MCF 10A (cell line): ENCODE results near the gene ZBTB9. TPM values are rescaled to one million over a fixed set of nuclear protein-coding genes. Genes with fewer than 3 reads are reported as not detected.

Source experiments
- BruUV-seq: library from RNA; stranded (reverse); fragments of 400-500 nt; replicated peaks from 2 replicates; lab custom pipeline; 2021; lab: Mats Ljungman, UMichigan
- CTCF ChIA-PET: fragments of 300-600 bp; sonication (Branson Sonifier 250); formaldehyde crosslinking; extraction: SDS; loops from one replicate; lab custom pipeline; 2021; ENCODE audit warnings: antibody characterized with exemption, inconsistent platforms; lab: Yijun Ruan, JAX
- POLR2A ChIA-PET: fragments of 300-600, 350-650 bp; sonication (Branson Sonifier 250); formaldehyde crosslinking; extraction: SDS; loops from one replicate; lab custom pipeline; 2020; ENCODE audit warnings: antibody characterized with exemption, inconsistent platforms; lab: Yijun Ruan, JAX
- DNase-seq: peaks from one replicate; pipeline ENCODE4 v3.0.0-alpha.2; 2018; ENCODE audit not compliant: unreplicated experiment
- H3K27ac Mint-ChIP-seq: one replicate; pipeline ENCODE4 v1.8.0; 2022; ENCODE audit warnings: mild to moderate bottlenecking, low read depth, mixed read lengths; ENCODE audit not compliant: unreplicated experiment
- H3K27me3 Mint-ChIP-seq: one replicate; pipeline ENCODE4 v1.8.0; 2022; ENCODE audit warnings: mixed read lengths; ENCODE audit not compliant: insufficient read depth, unreplicated experiment
- H3K36me3 Mint-ChIP-seq: one replicate; pipeline ENCODE4 v1.8.0; 2022; ENCODE audit warnings: mild to moderate bottlenecking, moderate library complexity, mixed read lengths; ENCODE audit not compliant: insufficient read depth, unreplicated experiment
- H3K4me1 Mint-ChIP-seq: one replicate; pipeline ENCODE4 v1.8.0; 2022; ENCODE audit warnings: mixed read lengths; ENCODE audit not compliant: insufficient read depth, unreplicated experiment
- H3K4me3 Mint-ChIP-seq: one replicate; pipeline ENCODE4 v1.8.0; 2022; ENCODE audit warnings: mild to moderate bottlenecking, moderate library complexity, mixed read lengths; ENCODE audit not compliant: unreplicated experiment
- H3K9me3 Mint-ChIP-seq: one replicate; pipeline ENCODE4 v1.8.0; 2022; ENCODE audit warnings: mixed read lengths; ENCODE audit not compliant: unreplicated experiment
- CTCF ChIP-seq: fragments of 200-600 bp; IDR thresholded peaks from one replicate; pipeline ENCODE4 v1.8.0; 2022; ENCODE audit warnings: antibody characterized with exemption, mild to moderate bottlenecking; ENCODE audit not compliant: unreplicated experiment
- intact Hi-C: fragments of 100-400 bp; cut with micrococcal nuclease; formaldehyde crosslinking; loops from 2 replicates; pipeline ENCODE4 v1.14.1; 2022
- microRNA-seq: library from miRNA; unstranded; fragments of <30 nt; microRNA quantifications from one replicate; pipeline ENCODE4 v1.2.0, GENCODE V29; 2022
- total RNA-seq: library from RNA; stranded (reverse); gene quantifications from 2 replicates; pipeline ENCODE4 v1.2.3, GENCODE V29; 2022

Gene ZBTB9
- total RNA-seq, 1 experiment from 2014 or later, result 7.5 TPM

DNA sequence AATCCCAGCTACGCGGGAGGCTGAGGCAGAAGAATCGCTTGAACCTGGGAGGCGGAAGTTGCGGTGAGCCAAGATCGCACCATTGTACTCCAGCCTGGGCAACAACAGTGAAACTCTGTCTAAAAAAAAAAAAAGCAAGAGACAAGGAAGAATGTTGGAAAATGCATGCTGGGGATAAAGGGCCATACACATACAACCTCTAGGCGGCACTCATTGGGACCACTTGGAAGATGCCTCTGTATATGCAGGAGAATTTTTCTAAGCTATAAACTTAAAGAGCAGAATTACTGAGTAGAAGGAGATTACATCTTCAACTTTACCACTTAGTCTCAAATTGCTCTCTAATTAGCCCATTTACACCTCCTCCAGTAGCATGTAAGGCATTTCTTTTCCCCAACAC, 42.8 kb downstream of the ZBTB9 start:
- no TSS peak for BruUV-seq
- CTCF ChIA-PET, result interaction anchor here (0.6 kb wide), 1 partner anchor 51 kb away, joined by 3 read pairs; no protein-coding TSS in a partner anchor
- intact Hi-C loops, result no loop called here
- Mint-ChIP-seq H3K9me3 (no peaks in the 10 kb centered on the region), H3K4me1 (no peaks in the 10 kb centered on the region), H3K27ac (no peak overlapping the region), H3K4me3 (no peak overlapping the region), H3K27me3 (peaks cover 12% of the 10 kb centered on the region), H3K36me3 (no peaks in the 10 kb centered on the region)
- no peak for TF ChIP-seq CTCF
- POLR2A ChIA-PET, result no interaction called here
- no peak for DNase-seq

GRCh38 chr6:33502486-33502885, 48.1 kb downstream of the ZBTB9 start:
- POLR2A ChIA-PET, result interaction anchor here (1.2 kb wide), 1 partner anchor 48 kb away, joined by 3 read pairs; the partner anchor contains the start of gene ZBTB9
- Mint-ChIP-seq H3K27ac (no peak overlapping the region), H3K9me3 (no peaks in the 10 kb centered on the region), H3K27me3 (peaks cover 12% of the 10 kb centered on the region), H3K4me3 (no peak overlapping the region), H3K36me3 (no peaks in the 10 kb centered on the region), H3K4me1 (no peaks in the 10 kb centered on the region)
- no TSS peak for BruUV-seq
- CTCF ChIA-PET, result no interaction called here
- DNase-seq, result no peak
- intact Hi-C loops, result no loop called here
- TF ChIP-seq CTCF, result no peak

DNA sequence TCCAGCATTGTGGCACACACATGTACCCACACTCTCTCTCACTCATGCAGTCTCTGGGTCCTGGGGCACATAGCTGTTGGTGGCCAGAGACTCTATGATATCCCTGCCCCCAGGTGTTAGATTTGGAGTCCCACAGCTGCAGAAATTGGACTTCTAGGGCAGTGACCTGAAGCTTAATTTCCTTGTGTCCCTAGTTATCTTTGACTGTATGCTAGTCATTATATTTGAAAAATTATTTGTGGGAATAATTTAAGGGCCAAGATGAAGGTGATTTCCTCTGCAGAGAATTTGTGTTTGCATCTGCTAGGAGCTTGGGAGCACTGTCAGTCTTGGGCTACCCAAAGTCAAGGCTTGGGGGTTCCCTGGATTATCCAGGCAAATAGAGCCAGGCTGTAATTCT, 50.1 kb downstream of the ZBTB9 start:
- ChIA-PET CTCF (interaction anchor here (0.6 kb wide), 1 partner anchor 521 kb away, joined by 5 read pairs; no protein-coding TSS in a partner anchor), POLR2A (no interaction called here)
- Mint-ChIP-seq H3K9me3 (no peaks in the 10 kb centered on the region), H3K27ac (no peak overlapping the region), H3K4me3 (no peak overlapping the region), H3K4me1 (no peaks in the 10 kb centered on the region), H3K36me3 (no peaks in the 10 kb centered on the region), H3K27me3 (peaks cover 7% of the 10 kb centered on the region)
- DNase-seq, result no peak
- TF ChIP-seq CTCF, result no peak
- intact Hi-C loops, result no loop called here
- no TSS peak for BruUV-seq

DNA sequence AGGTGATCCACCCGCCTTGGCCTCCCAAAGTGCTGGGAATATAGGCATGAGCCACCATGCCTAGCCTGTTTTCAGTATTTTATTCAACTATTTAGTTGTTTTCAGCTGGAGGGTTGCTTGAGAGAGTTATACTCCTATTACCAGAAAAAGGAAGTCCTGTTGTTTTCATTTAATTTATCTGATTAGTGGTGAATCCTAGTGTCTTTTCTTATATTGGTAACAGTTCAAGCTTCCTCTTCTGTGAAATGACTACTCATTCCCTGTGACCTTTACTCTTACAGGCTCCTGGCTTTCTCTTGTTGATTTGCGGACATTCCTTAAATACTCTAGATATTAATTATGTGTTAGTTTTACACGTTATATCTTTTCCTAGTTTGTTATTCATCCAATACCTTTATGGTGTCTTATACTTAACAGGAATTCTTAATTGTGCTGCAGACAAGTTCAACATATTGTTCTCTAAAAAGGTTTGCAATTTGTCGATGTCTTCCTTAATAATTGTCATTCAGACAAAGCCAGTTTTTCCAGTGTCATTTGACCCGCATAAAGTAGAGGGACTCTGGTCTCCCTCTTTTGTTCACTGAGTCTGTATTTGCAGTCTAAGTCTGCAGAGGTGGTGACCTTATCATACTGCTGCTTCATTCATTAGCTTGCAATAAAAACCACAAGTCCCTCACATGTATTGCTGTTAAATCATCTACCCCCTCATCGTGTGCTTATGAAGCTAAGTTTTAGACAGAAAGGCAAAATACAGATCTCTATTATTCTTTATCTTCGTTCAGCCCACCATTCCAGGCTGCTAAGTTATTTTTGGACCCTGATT, 51.4 kb downstream of the ZBTB9 start:
- no peaks in the 10 kb centered on the region for H3K36me3 Mint-ChIP-seq
- TF ChIP-seq CTCF, result no peak
- no peaks in the 10 kb centered on the region for H3K27me3 Mint-ChIP-seq
- H3K9me3 Mint-ChIP-seq, result no peaks in the 10 kb centered on the region
- H3K4me1 Mint-ChIP-seq, result no peaks in the 10 kb centered on the region
- intact Hi-C loops, result no loop called here
- H3K27ac Mint-ChIP-seq, result no peak overlapping the region
- CTCF ChIA-PET, result interaction anchor here (0.7 kb wide), 1 partner anchor 207 kb away, joined by 4 read pairs; no protein-coding TSS in a partner anchor
- POLR2A ChIA-PET, result interaction anchor here (0.7 kb wide), 1 partner anchor 65 kb away, joined by 3 read pairs; no protein-coding TSS in a partner anchor
- DNase-seq, result no peak
- H3K4me3 Mint-ChIP-seq, result no peak overlapping the region
- no TSS peak for BruUV-seq

Small RNAs within 50 kb of the gene (microRNA-seq; reads per million reads assigned to microRNA genes)
- gene MIR5004, result not detected

Other genes with a start within 250 kb of the ZBTB9 start
- gene HSD17B8, start 249.9 kb upstream of the ZBTB9 start, total RNA-seq, result 26.4 and 26.6 TPM in 2 replicates
- 45.4 and 48.3 TPM in 2 replicates for gene RING1, start 246.1 kb upstream of the ZBTB9 start, total RNA-seq
- 47.8 and 49.7 TPM in 2 replicates for gene VPS52, start 182.7 kb upstream of the ZBTB9 start, total RNA-seq
- gene RPS18, start 182.5 kb upstream of the ZBTB9 start, total RNA-seq, result 4,063 and 4,680 TPM in 2 replicates
- 0.37 and 0.58 TPM in 2 replicates for gene B3GALT4, start 177.5 kb upstream of the ZBTB9 start, total RNA-seq
- 53.1 and 57.0 TPM in 2 replicates for gene WDR46, start 165.3 kb upstream of the ZBTB9 start, total RNA-seq
- gene PFDN6, start 165.0 kb upstream of the ZBTB9 start, total RNA-seq, result 54.7 and 67.1 TPM in 2 replicates
- gene RGL2, start 155.6 kb upstream of the ZBTB9 start, total RNA-seq, result 30.4 and 37.9 TPM in 2 replicates
- 84.9 and 87.9 TPM in 2 replicates for gene TAPBP, start 140.5 kb upstream of the ZBTB9 start, total RNA-seq
- 12.3 and 15.5 TPM in 2 replicates for gene ZBTB22, start 136.8 kb upstream of the ZBTB9 start, total RNA-seq
- gene DAXX, start 131.6 kb upstream of the ZBTB9 start, total RNA-seq, result 39.7 and 47.7 TPM in 2 replicates
- 20.3 and 27.1 TPM in 2 replicates for gene KIFC1, start 62.8 kb upstream of the ZBTB9 start, total RNA-seq
- 28.9 and 33.9 TPM in 2 replicates for gene PHF1, start 43.6 kb upstream of the ZBTB9 start, total RNA-seq
- 212 and 231 TPM in 2 replicates for gene CUTA, start 36.5 kb upstream of the ZBTB9 start, total RNA-seq
- gene SYNGAP1, start 34.5 kb upstream of the ZBTB9 start, total RNA-seq, result 6.7 and 9.9 TPM in 2 replicates
- 45.8 and 57.7 TPM in 2 replicates for gene BAK1, start 125.7 kb downstream of the ZBTB9 start, total RNA-seq
- 86.9 and 109 TPM in 2 replicates for gene ITPR3, start 166.7 kb downstream of the ZBTB9 start, total RNA-seq